Activated T-cell treated with anti-CD3 and anti-CD28 coated beads for 1 hour (primary cell): ENCODE data around the gene ACTL8.
"Not testable (repeated sequence)": the region's sequence is repeated elsewhere in the genome, so short reads cannot be mapped to it uniquely, and the experiment has no call there.

Experiments
- DNase-seq: peaks from one replicate; pipeline ENCODE4 v3.0.0-alpha.2; 2020; ENCODE audit warnings: low read depth

The ACTL8 gene

GRCh38 chr1:17735793-17736192 is 19.3 kb upstream of the ACTL8 start:
- DNase-seq: no peak

- DNase-seq: no peak
Observed at GRCh38 chr1:17736625-17737024, 18.5 kb upstream of the ACTL8 start.

GRCh38 chr1:17739050-17739449 is 16.1 kb upstream of the ACTL8 start:
- DNase-seq: no peak

GRCh38 chr1:17741052-17741451 is 14.1 kb upstream of the ACTL8 start:
- no peak for DNase-seq

GRCh38 chr1:17742583-17742982 is 12.6 kb upstream of the ACTL8 start:
- DNase-seq: no peak

GRCh38 chr1:17743008-17743647 is 12.0 kb upstream of the ACTL8 start:
- no peak for DNase-seq

- no peak for DNase-seq
Observed at GRCh38 chr1:17743925-17744324, 11.2 kb upstream of the ACTL8 start.

- DNase-seq: no peak
Observed at GRCh38 chr1:17744666-17745478, 10.3 kb upstream of the ACTL8 start.

- no peak for DNase-seq
Observed at GRCh38 chr1:17745479-17745955, 9.6 kb upstream of the ACTL8 start.

- DNase-seq: not testable (repeated sequence)
Observed at GRCh38 chr1:17746281-17746680, 8.9 kb upstream of the ACTL8 start.

GRCh38 chr1:17746920-17747319 is 8.2 kb upstream of the ACTL8 start:
- no peak for DNase-seq

GRCh38 chr1:17750333-17750732 is 4.8 kb upstream of the ACTL8 start:
- DNase-seq: no peak

- DNase-seq: no peak
Observed at GRCh38 chr1:17752356-17752755, 2.8 kb upstream of the ACTL8 start.

GRCh38 chr1:17757426-17757825 is 2.3 kb downstream of the ACTL8 start:
- DNase-seq: no peak

- no peak for DNase-seq
Observed at GRCh38 chr1:17759114-17759513, 4.0 kb downstream of the ACTL8 start.

- DNase-seq: no peak
Observed at GRCh38 chr1:17762313-17762712, 7.2 kb downstream of the ACTL8 start.

GRCh38 chr1:17763417-17763816 is 8.3 kb downstream of the ACTL8 start:
- no peak for DNase-seq

- no peak for DNase-seq
Observed at GRCh38 chr1:17763995-17764394, 8.9 kb downstream of the ACTL8 start.

GRCh38 chr1:17764591-17764990 is 9.5 kb downstream of the ACTL8 start:
- no peak for DNase-seq

GRCh38 chr1:17765444-17766411 is 10.6 kb downstream of the ACTL8 start:
- DNase-seq: no peak

- no peak for DNase-seq
Observed at GRCh38 chr1:17768651-17769241, 13.6 kb downstream of the ACTL8 start.

- DNase-seq: no peak
Observed at GRCh38 chr1:17770983-17771382, 15.8 kb downstream of the ACTL8 start.
